Caco-2 (cell line): ENCODE measurements around the gene CHMP2B. TPM values are rescaled to one million over a fixed set of nuclear protein-coding genes. Genes with fewer than 3 reads are reported as not detected.
A peak's percentile ranks its signal among the peaks of the same experiment; 100 is the strongest.

ENCODE experiments used
- BruUV-seq: library from RNA; stranded (reverse); fragments of 400-500 nt; replicated peaks from 2 replicates; lab custom pipeline; 2021; lab: Mats Ljungman, UMichigan
- CTCF ChIA-PET: fragments of 300-600 bp; sonication (Branson Sonifier 250); formaldehyde crosslinking; loops from one replicate; lab custom pipeline; 2022; ENCODE audit warnings: antibody characterized with exemption; lab: Charles Lee
- POLR2A ChIA-PET: fragments of 300-600 bp; sonication (Branson Sonifier 250); formaldehyde crosslinking; loops from one replicate; lab custom pipeline; 2022; ENCODE audit warnings: antibody characterized with exemption; lab: Charles Lee
- DNase-seq, 2 experiments: peaks; one replicate each; pipeline versions ENCODE4 v3.0.0 to v3.0.0-alpha.2; 2020 to 2022
- H3K27me3 ChIP-seq: replicated peaks from 2 replicates; pipeline ENCODE4 v1.6.0; 2011; ENCODE audit warnings: low read length; ENCODE audit not compliant: control insufficient read depth, insufficient read depth
- H3K36me3 ChIP-seq: 2 replicates; pipeline ENCODE4 v1.5.1; 2011; ENCODE audit warnings: low read length; ENCODE audit not compliant: control insufficient read depth, insufficient read depth
- H3K4me1 ChIP-seq: fragments of 250-450 bp; sonication (Bioruptor Pico); 2 replicates; pipeline ENCODE4 v1.5.1; 2020; ENCODE audit warnings: mild to moderate bottlenecking
- H3K4me3 ChIP-seq: 2 replicates; pipeline ENCODE4 v1.5.1; 2011; ENCODE audit warnings: low read depth, mild to moderate bottlenecking, control low read depth, low read length
- H3K9me3 ChIP-seq: fragments of 250-450 bp; sonication (Bioruptor Pico); 2 replicates; pipeline ENCODE4 v1.5.1; 2020; ENCODE audit warnings: mild to moderate bottlenecking, moderate library complexity
- H3K27ac Mint-ChIP-seq: one replicate; pipeline ENCODE4 v1.8.0; 2022; ENCODE audit warnings: mixed read lengths; ENCODE audit not compliant: unreplicated experiment
- H3K27me3 Mint-ChIP-seq: one replicate; pipeline ENCODE4 v1.8.0; 2022; ENCODE audit warnings: mixed read lengths; ENCODE audit not compliant: insufficient read depth, unreplicated experiment
- H3K36me3 Mint-ChIP-seq: one replicate; pipeline ENCODE4 v1.8.0; 2022; ENCODE audit warnings: mild to moderate bottlenecking, mixed read lengths; ENCODE audit not compliant: insufficient read depth, unreplicated experiment
- H3K4me1 Mint-ChIP-seq: one replicate; pipeline ENCODE4 v1.8.0; 2022; ENCODE audit warnings: low read depth, mixed read lengths; ENCODE audit not compliant: unreplicated experiment
- H3K4me3 Mint-ChIP-seq: one replicate; pipeline ENCODE4 v1.8.0; 2022; ENCODE audit warnings: mild to moderate bottlenecking, moderate library complexity, mixed read lengths; ENCODE audit not compliant: unreplicated experiment
- H3K9me3 Mint-ChIP-seq: one replicate; pipeline ENCODE4 v1.8.0; 2022; ENCODE audit warnings: mixed read lengths; ENCODE audit not compliant: unreplicated experiment
- CTCF ChIP-seq, 2 experiments: fragments of 200-600 bp in 1 of 2; IDR thresholded peaks; 1 replicate in 1 of 2; 2 replicates in 1 of 2; pipeline versions ENCODE4 v1.5.1 to v1.8.0; 2011 to 2022; ENCODE audit warnings: antibody characterized with exemption in 1 of 2, control low read depth in 1 of 2, inconsistent platforms in 1 of 2, low read depth in 1 of 2, low read length in 1 of 2, mild to moderate bottlenecking in 1 of 2, moderate library complexity in 1 of 2; ENCODE audit not compliant: insufficient read depth in 1 of 2, severe bottlenecking in 1 of 2, unreplicated experiment in 1 of 2
- intact Hi-C: fragments of 100-400 bp; cut with micrococcal nuclease; formaldehyde crosslinking; loops from one replicate; pipeline ENCODE4 v1.10.0; 2022; ENCODE audit not compliant: unreplicated experiment
- total RNA-seq: library from RNA; stranded (reverse); gene quantifications from 2 replicates; pipeline ENCODE4 v1.2.3, GENCODE V29; 2022

CHMP2B gene
- total RNA-seq, 1 experiment from 2014 or later, result 52.4 TPM

GRCh38 chr3:87218560-87218959 is 8.5 kb upstream of the CHMP2B start:
- Histone ChIP-seq H3K4me3 (no peak overlapping the region), H3K36me3 (no peaks in the 10 kb centered on the region), H3K4me1 (no peaks in the 10 kb centered on the region; the same call in 1 of the 2 replicates), H3K27me3 (no peaks in the 10 kb centered on the region), H3K9me3 (no peaks in the 10 kb centered on the region)
- Mint-ChIP-seq H3K9me3 (no peaks in the 10 kb centered on the region), H3K4me1 (no peaks in the 10 kb centered on the region), H3K27ac (no peak overlapping the region), H3K36me3 (no peaks in the 10 kb centered on the region), H3K4me3 (no peak overlapping the region), H3K27me3 (no peaks in the 10 kb centered on the region)
- DNase-seq, result no peak
- intact Hi-C loops, result no loop called here
- TF ChIP-seq CTCF (IDR thresholded peaks at IDR 0.05; ENCODE audit: insufficient read depth in 1 of 2, low read depth in 1 of 2, low read length in 1 of 2, severe bottlenecking in 1 of 2, unreplicated experiment in 1 of 2), result no peak
- CTCF ChIA-PET, result no interaction called here
- POLR2A ChIA-PET, result no interaction called here
- no TSS peak for BruUV-seq

DNA sequence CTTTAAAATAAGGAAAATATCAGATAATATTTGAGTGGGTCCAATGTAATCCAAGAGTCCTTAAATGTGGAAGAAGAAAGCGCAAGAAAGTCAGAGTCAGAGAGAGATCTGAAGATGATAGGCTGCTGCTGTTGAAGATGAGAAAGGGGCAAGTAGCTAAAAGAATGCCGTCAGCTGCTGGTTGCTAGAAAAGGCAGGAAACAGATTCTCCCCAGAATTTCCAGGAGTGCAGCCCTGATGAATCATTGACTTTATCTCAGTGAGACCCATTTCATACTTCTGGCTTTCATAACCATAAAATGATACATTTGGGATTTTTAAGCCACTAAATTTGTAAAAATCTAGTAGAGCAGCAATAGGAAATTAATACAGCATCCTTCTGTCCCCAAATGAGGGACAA is 7.5 kb upstream of the CHMP2B start:
- no peak for DNase-seq
- no peaks in the 10 kb centered on the region; the same call in 1 of the 2 replicates for H3K4me1 ChIP-seq
- no peak overlapping the region for H3K4me3 ChIP-seq
- BruUV-seq, result no TSS peak
- Mint-ChIP-seq H3K4me3 (no peak overlapping the region), H3K27me3 (no peaks in the 10 kb centered on the region), H3K9me3 (no peaks in the 10 kb centered on the region), H3K36me3 (no peaks in the 10 kb centered on the region), H3K4me1 (no peaks in the 10 kb centered on the region), H3K27ac (no peak overlapping the region)
- intact Hi-C loops, result no loop called here
- TF ChIP-seq CTCF (IDR thresholded peaks at IDR 0.05; ENCODE audit: insufficient read depth in 1 of 2, low read depth in 1 of 2, low read length in 1 of 2, severe bottlenecking in 1 of 2, unreplicated experiment in 1 of 2), result no peak
- ChIA-PET POLR2A (no interaction called here), CTCF (no interaction called here)
- no peaks in the 10 kb centered on the region for H3K27me3 ChIP-seq
- H3K36me3 ChIP-seq, result no peaks in the 10 kb centered on the region
- H3K9me3 ChIP-seq, result no peaks in the 10 kb centered on the region

DNA sequence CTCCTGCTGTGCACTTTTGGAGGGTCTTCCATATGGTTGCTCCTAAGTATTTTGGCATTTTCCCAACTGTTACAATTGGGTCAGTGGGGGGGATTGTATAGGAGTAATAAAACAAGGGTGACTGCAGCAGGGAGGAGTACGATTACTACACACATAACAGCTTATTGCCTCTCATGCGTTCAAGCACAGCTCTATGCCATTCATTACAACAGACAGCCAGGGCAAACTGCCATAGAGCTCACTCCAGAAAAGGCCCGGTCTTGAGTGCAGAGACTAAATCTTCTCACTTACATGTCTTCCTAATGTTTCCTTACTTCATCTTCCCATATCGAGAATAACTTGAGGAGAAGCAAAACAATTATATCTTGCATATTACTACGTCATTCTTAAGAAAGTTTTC is 1.4 kb upstream of the CHMP2B start:
- Mint-ChIP-seq H3K27ac (no peak overlapping the region), H3K27me3 (no peaks in the 10 kb centered on the region), H3K4me1 (peaks cover 9% of the 10 kb centered on the region), H3K36me3 (peaks cover 8% of the 10 kb centered on the region), H3K4me3 (peak overlapping the region; percentile 87), H3K9me3 (no peaks in the 10 kb centered on the region)
- DNase-seq, result no peak
- POLR2A ChIA-PET, result no interaction called here
- H3K9me3 ChIP-seq, result no peaks in the 10 kb centered on the region
- no peaks in the 10 kb centered on the region for H3K27me3 ChIP-seq
- no peak for TF ChIP-seq CTCF (IDR thresholded peaks at IDR 0.05; ENCODE audit: insufficient read depth in 1 of 2, low read depth in 1 of 2, low read length in 1 of 2, severe bottlenecking in 1 of 2, unreplicated experiment in 1 of 2)
- CTCF ChIA-PET, result no interaction called here
- no TSS peak for BruUV-seq
- peaks cover 9% of the 10 kb centered on the region; the same call in 1 of the 2 replicates for H3K4me1 ChIP-seq
- intact Hi-C loops, result no loop called here
- H3K4me3 ChIP-seq, result no peak overlapping the region
- no peaks in the 10 kb centered on the region for H3K36me3 ChIP-seq
